Measurements from ENCODE around the gene CLTCL1.
"Not testable (repeated sequence)": the region's sequence is repeated elsewhere in the genome, so short reads cannot be mapped to it uniquely, and the experiment has no call there.

The CLTCL1 gene

DNA sequence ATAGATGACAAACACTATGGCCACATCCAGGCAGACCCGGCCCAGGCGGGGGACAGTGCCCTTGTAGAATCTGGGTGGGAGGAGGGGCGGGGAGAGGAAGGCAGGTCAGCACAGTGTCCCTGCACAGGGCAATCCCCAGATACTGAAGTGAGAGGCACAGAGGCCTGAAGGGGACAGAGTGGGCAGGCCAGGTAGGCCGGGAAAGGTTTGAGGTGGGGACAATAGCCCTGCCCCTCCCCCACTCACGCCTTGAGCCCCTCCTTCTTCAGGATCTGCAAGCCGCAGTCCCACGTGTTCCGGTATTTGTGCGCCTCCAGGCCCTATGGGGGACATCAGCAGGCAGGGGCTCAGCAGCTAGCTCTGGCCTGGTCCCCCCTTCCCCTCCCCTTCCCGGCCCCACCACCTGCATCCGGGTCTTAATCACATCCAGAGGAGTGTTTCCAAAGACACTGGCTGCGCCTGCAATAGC lies 115.3 kb downstream of the CLTCL1 start:
- no peak for DNase-seq (ENCODE audit: low read depth, low spot score)

DNA sequence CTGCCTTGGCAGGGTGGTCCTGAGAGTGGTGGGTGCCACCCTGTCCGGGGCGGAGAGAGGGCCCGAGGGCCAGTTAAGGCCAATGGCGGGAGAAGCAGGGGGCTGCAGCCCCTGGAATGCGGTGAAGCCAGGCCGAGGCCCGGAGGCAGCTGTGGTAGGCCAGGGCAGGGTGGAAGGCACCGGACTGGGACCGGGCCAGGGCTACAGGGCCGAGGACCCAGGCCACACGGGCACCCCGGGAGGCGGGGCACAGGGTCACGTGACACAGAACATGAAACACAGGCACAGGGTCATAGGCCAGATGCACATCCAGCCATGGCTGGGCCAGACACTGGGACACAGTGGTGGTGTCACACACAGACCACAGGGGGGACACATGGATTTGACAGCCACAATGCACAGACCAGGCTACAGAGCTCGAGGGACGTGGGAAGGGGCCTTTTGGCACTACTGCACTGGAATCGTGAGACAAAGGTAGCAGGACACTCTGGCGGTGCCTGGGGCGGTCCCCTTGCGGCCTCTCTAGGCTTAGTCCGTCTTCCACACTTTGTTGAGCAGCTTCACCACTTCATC lies 115.8 kb downstream of the CLTCL1 start:
- no peak for DNase-seq (ENCODE audit: low read depth, low spot score)

DNA sequence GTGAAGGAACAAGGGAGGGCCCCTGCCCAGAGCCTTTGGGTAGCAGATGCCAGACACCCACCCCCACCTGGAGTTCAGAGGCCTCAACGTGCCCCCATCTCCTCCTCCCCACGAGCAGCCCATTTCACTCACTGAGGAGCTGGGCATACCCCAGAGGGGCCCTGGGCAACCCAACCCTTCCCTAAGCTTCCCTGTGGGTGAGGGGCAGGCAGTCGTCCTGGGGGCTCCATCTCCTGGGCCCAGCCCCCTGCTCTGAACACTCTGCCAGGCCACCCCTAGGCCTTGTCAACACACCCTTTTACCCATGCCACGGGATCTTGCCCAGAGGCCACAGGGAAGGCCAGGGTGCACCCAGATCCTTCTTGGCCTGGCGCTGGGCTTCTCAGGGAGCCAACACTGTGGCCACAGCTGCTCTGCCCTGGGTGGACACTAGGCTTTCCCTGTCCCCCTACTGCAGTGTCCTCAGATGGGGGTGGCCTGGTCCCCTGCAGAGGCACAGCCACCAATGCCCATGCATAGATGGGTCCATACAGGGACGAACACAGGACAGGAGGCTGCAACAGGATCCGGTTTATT lies 116.4 kb downstream of the CLTCL1 start:
- DNase-seq (ENCODE audit: low read depth, low spot score), result no peak

DNA sequence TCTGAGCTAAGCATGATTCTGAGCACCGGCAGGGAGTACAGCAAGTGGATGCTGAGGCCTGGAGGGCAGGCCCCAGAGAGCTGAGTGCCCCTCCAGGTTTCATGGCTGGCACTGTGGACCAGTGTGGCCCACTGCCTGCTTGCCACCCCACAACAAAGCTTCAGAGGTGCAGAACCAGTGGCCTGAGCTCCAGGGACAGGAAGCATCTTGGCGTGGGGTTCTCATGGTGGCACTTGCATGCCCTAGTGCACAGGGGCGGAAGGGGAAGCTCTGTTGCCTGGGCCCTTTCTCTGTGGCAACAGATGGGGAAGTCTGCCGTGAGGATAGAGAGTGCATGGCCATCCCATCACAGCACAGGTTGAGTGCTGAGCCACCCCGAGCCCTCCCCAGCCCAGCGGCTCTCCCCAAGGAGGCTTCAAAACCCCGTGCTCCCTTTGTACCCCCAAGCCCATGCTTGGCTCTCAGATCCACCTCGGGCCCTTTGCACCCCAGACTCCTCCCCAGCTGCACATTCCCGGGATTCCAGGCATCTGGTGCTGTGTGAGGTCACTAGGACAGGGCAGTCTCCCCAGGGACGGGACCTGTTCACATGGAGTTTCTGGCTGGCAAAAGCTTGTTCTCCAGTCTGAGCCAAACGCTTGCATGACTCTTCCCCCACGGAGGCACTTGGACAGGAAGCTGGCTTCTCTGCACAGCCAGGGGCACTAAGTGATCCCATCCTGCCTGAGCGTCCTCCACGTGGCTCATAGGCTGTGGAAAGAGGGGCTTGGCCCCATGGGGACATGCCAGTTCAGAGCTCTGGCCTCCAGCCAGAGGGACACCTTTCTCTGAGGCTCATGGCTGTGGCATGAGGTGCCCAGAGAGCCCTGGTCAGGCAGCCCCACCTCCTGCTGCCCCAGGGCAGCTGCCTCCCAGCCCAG lies 117.2 kb downstream of the CLTCL1 start:
- peak; percentile 41 for DNase-seq (ENCODE audit: low read depth, low spot score)

DNA sequence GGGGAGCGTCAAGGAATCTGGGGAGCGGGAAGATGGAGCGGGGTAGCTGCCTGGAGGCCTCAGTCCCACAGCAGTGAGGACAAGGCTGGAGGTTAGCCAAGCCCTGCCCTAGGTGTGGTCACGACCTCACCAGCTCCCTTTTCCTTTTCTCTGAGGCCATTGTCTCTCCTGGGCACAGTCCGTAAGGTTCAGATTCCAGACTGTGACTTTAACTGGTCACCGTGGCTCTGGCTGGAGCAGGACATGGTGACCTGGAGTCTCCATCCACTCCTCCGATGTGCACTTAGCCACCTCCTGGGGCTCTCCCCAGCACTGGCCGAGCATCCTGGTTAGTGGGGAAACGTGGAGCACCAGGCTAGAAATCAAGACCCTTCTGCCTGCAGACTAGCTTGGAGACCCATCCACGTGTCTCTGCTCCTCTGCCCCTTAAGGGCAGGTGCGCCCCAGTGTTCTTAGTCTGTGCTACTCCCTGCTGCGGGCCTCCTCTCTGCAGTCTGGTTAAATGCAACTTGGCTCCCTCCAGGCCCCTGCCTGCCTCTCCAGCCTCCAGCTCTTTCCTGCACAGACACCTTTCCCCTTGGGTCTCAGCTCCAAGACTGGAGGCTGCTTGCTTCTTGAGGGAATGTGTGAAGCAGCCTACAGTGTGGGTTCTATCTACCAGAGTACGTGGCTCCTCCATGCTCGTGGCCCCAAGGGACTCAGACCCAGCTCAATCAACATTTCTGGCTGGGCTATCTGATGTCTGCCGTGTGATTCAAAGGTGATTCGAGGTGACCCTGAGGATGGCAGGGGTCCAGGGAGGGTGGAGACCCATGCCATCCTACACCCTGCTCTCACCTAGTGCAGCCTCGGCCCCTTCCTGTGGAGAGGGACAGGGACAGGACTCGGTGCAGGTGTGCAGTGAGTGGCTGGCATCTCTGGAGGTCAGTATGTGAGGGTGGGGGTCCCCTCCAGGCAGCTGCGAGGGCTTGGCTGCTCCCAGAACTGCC lies 118.2 kb downstream of the CLTCL1 start:
- DNase-seq (ENCODE audit: low read depth, low spot score), result no peak

DNA sequence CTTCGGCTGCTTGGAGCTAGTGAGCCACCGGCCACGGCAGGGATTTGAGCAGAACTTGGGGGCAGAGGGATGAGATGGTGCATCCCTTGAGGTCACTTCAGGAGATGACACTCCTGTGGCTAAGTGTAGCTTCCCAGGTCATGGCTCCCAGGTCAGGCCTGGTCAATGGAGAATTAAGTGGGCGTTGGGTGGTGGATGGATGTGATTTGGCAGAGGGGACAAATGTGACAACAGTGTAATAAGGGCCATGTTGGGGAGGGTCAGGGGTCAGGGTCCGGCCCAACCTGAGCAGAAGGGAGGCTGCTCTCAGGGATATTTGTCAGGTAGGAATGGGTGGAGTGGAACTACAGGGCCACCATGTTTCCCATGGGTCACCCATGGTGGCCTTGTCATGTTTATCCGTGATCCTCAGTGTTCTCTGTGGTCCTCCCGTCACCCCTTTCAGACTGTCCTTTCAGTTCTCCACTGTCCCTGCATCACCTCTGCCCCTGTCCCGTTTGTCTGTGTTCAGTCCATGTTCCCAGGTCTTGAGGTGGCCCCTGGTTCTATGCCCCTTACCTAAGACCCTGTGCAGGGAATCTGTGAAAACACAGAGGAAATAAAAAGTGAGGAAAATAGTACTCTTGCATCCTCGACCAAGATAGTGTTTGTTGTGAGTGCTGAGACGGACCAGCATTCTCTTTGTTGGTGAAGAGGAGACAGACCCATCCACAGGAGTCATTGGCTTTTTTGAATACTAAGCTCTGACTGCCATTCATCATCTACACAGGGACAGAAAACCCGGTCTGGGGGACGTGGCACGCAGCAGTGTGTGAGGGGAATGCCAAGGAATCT lies 119.1 kb downstream of the CLTCL1 start:
- DNase-seq (ENCODE audit: low read depth, low spot score), result no peak

DNA sequence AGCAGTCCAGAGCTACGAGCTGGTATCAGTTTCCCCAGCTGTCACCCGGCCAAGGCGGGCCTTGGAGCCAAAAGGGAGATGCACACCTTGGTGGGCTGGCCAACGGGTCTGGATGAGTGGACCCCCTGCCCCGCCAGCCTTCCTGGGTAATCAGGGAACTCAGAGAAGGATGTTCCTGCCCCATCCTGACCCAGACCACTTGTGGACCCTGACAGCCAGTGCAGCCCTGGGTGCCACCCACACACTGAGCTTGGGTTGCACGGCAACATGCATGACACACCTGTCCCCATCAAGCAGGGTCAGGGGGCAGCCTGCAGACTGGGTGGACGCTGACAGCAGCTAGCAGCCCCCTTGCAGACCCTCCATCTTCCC lies 121.6 kb downstream of the CLTCL1 start:
- DNase-seq (ENCODE audit: low read depth, low spot score), result no peak

DNA sequence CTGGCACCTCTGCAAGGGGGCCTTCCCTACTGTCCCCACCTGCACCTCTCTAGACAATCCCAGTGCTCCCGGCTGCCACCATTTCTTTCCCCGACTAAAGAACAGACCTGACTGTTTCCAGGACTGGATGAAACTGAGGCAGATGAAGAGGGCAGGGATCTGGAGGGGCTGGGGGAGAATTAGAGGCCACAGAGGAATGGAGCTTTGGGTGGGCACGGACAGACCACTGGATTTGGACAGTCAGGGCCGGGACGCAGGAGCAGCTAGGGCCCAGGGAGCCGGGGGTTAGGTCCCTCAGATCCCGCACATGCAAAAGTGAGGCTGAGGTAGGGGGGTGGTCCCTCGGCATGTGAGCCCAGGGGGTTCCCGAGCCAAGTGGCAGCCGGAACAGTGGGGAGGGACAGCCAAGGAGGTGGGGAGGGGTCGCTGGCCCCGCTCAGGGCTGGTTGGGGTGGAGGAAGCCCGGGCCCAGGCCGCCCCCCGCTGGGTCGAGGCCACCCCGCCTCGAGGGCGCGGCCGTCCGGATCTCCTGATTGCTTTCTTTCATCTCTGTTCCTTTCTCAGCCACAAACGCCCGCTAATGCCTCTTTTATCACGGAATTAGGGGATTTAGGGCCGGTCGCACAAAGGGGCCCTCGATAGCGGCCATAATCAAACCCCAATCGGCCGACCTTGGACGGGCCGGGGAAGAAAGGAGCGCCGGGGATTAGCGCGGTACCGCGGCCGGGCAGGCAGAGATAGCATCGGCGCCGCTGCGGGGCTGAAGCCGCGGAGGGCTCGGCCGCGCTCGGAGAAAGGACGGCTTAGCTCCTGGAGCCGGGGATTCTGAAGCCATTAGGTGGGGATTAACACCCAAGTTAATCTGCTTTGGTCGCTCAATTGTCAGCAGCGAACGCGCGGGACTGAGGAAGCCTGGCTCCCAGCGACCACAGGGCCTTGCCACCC lies 122.2 kb downstream of the CLTCL1 start:
- no peak for DNase-seq (ENCODE audit: low read depth, low spot score)

DNA sequence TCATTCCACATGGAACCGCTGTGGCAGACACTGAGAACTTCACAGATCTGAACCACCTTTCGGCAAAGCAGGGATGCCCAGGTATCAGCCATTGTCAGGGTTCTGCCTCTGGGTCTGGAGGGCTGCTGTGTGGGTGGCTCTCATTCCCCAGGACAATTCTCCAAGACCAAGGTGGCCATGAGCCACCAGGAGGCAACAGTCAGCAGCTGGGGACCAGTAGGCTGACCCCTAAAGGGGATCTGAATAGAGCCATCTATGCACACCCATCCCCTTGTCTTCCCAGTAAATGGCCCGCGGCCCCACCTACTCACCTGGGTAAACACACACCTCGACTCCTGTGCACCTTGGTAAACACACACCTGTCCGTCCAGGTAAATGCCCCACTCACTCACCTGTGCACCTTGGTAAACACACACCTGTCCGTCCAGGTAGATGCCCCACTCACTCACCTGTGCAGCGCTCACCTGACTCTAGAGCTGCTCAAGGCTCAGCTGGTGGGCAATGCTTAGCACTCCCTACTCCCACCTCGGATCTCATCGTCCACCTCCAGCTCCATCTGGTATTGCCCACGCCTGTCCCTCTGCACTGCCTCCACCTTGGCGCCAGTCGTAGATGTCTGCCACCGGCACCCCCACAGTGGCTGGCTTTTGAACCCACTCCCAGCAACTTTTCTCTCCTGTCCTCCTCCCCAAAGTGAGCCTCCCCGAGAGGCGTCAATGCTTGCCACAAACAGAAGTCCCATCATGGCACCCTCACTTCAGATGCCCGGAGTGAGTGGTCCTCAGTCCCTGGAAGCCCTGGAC lies 123.2 kb downstream of the CLTCL1 start:
- no peak for DNase-seq (ENCODE audit: low read depth, low spot score)

DNA sequence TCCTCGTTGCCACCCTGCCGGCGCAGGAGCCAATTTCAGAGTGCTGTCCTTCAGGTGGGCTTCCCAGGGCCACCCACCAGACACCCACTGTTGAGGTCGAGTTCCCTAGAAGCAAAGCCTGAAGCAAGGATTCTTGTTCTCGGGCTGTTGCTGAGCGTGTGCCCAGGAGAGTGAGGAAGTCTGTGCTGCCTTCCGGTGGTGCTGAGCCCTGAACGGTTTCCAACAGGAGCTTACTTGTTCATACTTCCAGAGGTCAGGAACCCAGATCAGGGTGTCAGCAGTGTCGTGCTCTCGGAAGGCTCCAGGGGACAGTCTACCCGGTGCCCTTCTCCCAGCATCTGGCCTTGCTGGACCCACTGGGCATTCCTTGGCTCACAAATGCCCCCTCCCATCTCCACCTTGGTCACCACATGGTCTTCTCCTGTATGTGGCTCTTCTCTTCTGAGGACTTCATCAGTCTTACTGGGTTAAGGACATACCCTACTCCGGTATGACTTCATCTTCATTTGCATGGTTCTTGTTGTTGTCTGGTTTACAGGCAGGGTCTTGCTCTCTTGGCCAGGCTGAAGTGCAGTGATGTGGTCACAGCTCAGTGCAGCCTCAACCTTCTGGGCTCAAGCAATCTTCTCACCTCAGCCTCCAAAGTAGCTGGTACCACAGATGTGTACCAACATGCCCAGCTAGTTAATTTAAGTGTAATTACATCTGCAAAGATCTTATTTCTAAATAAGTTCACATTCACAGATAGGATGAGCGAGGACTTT lies 124.2 kb downstream of the CLTCL1 start:
- DNase-seq (ENCODE audit: low read depth, low spot score), result no peak

DNA sequence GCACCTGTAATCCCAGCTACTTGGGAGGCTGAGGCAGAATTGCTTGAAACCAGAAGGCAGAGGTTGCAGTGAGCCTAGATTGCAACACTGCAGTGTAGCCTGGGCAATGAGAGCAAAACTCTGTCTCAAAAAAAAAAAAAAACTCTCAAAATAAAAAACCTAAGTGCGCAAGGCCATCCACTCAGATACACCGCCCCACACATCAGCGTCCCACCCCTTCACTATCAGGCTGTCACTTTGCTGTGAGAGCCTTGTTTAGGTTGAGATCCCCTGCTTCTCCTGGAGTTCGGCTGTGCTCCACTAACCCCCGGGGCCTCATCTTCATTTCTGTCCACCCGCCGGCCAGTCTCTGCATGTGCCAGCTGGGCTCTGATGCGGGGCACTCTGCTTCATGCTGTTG lies 125.1 kb downstream of the CLTCL1 start:
- no peak for DNase-seq (ENCODE audit: low read depth, low spot score)

DNA sequence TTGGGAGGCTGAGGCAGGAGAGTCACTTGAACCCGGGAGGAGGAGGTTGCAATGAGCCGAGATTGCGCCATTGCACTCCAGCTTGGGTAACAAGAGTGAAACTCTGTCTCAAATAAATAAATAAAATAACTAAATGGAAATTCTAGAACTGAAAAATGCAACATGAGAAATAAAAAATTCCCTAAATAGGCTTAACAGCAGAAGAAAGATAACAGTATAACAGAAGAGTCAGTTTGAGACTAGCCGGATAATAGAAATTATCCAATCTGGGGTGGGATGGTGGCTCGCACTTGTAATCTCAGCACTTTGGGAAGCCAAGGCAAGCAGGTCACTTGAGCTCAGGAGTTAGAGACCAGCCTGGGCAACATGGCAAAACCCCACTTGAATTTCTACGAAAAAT lies 127.1 kb downstream of the CLTCL1 start:
- DNase-seq (ENCODE audit: low read depth, low spot score), result no peak

DNA sequence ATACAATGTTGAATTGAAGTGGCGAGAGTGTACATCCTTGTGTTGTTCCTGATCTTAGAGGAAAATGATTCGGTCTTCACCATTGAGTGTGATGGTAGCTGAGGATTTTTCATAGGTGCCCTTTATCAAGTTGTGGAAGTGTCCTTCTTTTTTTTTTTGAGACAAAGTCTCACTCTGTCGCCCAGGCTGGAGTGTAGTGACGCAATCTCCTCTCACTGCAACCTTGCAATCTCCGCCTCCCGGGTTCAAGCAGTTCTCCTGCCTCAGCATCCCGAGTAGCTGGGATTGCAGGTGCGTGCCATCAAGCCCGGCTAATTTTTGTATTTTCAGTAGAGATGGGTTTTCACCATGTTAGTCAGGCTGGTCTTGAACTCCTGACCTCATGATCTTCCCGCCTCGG lies 132.9 kb downstream of the CLTCL1 start:
- not testable (repeated sequence) for DNase-seq (ENCODE audit: low read depth, low spot score)

DNA sequence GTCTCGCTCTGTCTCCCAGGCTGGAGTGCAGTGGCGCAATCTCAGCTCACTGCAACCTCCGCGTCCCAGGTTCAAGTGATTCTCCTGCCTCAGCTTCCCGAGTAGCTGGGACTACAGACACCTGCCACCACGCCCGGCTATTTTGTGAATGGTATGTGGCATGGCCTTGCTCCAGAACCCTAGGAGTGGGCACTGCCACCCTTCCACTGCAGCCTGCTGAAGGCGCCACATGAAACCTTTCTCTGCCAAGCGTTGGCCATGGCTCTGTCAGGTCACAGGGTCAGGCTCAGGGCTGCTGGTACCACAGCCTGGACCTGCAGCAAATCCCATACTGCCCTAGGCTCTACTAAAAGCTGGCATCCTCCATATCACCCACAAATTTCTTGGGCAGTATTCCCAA lies 135.4 kb downstream of the CLTCL1 start:
- DNase-seq (ENCODE audit: low read depth, low spot score), result not testable (repeated sequence)

DNA sequence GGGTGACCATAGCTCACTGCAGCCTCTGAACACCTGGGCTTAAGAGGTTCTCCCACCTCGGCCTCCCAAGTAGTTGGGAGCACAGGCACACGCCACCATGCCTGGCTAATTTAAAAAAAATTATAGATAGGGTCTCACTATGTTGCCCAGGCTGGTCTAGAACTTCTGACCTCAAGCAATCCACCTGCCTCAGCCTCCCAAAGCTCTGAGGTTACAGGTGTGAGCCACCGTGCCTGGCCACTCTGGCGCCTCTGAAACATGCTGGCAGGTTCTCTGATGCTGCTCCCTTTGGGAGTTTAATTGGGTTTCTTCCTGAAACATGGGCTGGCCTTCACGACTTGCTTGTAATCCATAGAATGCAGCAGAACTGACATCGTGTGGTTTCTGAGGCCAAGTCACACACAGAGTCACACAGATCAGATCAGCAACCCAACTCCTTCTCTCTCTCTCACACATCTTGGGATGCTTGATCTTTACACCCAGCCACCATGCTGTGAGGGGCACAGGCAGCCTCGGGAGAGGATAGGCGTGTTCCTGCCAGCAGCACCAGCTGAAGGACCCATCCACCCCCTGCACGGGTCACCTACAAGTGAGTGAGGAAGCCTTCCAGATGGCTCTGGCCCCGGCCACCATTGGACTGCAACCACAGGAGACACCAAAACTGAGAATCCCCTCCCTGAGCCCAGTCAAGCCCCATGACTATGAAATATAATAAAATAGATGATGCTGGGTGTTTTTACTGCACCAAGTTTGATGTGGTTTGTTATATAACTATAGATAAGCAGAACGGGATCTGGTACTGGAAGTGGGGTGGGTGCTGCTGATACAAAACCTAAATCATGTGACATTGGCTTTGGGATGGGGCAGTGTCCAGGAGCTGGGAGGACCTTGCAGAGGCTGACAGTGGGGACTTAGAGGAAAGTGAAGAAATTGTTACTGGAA lies 138.3 kb downstream of the CLTCL1 start:
- no peak for DNase-seq (ENCODE audit: low read depth, low spot score)

DNA sequence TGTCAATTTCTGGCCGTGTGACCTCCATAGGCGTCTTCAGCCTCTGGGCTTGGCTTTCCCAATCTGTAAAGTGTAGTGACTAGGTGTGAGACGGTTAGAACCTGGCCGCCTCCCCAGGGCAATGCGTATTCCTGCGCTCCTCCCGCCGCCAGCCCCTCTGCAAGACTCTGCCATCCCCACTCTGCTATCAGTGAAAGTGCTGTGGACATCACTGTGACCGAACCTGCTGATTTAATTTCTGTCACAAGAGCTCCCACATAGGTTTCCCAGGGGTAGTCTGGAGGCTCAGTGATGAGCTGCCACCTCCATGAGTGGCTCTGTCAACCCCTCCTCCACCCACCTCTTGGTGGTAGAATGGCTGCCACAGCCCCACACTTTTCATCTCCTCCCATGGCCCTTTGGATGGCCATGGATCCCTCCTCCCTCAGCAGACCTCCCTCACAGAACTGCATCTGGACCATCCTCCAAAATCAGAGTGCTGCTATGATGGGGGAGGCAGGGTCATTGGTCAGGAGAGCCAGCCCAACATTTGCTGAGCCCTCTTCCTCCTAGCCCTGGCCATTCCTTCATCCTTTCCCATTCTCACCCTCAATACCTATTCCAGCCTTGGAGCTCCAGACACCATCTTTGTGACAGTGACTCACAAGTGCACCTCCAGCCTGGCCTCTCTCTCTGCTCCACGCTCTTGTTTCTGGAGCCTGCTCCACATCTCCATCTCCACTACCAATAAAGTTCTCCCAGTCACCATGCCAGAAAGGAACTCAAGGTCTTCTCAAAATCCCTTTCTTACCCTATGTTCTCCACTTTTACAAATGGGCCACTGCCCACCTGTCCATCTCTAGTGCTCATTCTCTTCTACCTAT lies 140.0 kb downstream of the CLTCL1 start:
- no peak for DNase-seq (ENCODE audit: low read depth, low spot score)

Measured in astrocyte of the hippocampus (primary cell).